GM06990 (cell line): ENCODE results near the gene EFCAB11.

Experiments
- DNase-seq: peaks from one replicate; pipeline ENCODE4 v3.0.0-alpha.2; 2011; ENCODE audit not compliant: insufficient read length; ENCODE audit errors: extremely low read depth
- H3K27me3 ChIP-seq: replicated peaks from 2 replicates; pipeline ENCODE4 v1.6.0; 2011; ENCODE audit warnings: low read length; ENCODE audit not compliant: control insufficient read depth, insufficient read depth
- H3K36me3 ChIP-seq: 2 replicates; pipeline ENCODE4 v1.5.1; 2011; ENCODE audit warnings: low read length; ENCODE audit not compliant: control insufficient read depth, insufficient read depth
- H3K4me3 ChIP-seq: replicated peaks from 2 replicates; pipeline ENCODE4 v1.5.1; 2011; ENCODE audit warnings: low read depth, mild to moderate bottlenecking, control low read depth, low read length
- CTCF ChIP-seq: IDR thresholded peaks from 2 replicates; pipeline ENCODE4 v1.5.1; 2011; ENCODE audit warnings: low read length, control low read depth, mild to moderate bottlenecking, inconsistent platforms; ENCODE audit not compliant: insufficient read depth, poor library complexity, severe bottlenecking

EFCAB11 gene

DNA sequence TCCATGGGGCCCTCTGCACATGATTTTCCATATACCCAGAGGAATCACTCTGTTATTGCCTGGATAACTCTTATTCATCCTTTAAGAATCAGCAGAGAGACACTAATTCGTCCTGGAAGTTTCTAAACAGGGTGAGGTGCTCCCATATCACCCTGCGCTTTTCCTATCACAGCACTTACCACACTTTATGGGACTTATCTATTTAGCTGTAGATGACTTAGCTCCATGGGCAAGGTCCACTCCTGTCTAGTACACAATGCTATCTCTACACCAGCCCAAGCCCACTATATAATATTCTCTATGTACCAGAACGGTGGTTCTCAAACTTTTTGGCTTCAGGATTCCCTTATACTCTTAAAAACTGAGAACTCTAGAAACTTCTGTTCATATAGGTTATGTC lies 111.7 kb downstream of the EFCAB11 start:
- no peaks in the 10 kb centered on the region for H3K27me3 ChIP-seq
- no peak overlapping the region for H3K4me3 ChIP-seq

GRCh38 chr14:89841851-89842250 lies 112.7 kb downstream of the EFCAB11 start:
- no peak overlapping the region for H3K4me3 ChIP-seq
- DNase-seq: no peak
- no peaks in the 10 kb centered on the region for H3K27me3 ChIP-seq
- H3K36me3 ChIP-seq: no peaks in the 10 kb centered on the region
- no peak for TF ChIP-seq CTCF

More for the DNA sequence above, 111.7 kb downstream of the EFCAB11 start:
- no peak for DNase-seq
- TF ChIP-seq CTCF: no peak
- no peaks in the 10 kb centered on the region for H3K36me3 ChIP-seq

DNA sequence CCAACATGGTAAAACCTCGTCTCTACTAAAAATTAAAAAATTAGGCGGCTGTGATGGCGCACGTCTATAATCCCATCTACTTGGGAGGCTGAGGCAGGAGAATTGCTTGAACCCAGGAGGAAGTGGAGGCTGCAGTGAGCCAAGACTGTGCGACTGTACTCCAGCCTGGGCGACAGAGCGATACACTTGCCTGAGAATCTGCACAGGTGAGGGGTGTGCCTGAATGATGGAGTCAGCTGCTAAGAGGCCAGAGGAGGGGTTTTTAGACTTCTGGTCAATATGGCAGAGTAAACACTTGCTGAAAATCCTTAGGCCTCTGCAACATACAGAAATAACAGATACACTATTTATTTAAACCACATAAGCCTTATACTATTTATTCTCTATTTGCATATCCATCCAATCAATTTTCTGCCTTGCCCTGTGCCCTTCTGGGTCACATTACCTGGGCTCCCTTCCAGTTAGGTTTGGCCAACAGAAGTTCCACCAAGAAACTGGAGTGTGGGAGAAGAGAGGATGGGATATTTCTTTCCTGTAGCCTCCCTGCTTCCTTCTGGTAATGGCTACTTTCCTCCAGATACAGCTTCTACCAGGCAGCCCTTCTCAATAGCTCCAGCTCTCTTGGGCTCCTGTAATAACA lies 117.6 kb downstream of the EFCAB11 start:
- TF ChIP-seq CTCF: no peak
- Histone ChIP-seq H3K36me3 (no peaks in the 10 kb centered on the region), H3K4me3 (no peak overlapping the region), H3K27me3 (no peaks in the 10 kb centered on the region)
- DNase-seq: no peak

DNA sequence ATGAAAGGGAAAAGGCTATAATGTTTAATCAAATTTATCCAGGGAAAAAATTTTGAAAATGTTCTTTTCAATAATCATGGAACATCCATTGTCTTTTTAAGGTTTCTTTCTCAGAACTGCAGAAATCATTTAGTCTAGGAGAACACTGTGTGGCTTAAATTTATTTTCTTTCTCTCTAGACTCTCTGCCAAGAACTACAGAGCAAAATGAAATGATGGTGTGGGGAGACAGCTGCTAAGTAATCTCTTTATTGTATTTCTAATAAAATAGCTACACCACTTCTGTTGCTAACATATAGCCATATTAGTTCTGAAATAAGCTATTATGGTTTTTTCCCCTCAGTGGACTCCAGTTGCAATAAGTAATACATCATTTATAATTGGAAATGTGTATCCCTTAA lies 120.9 kb downstream of the EFCAB11 start:
- TF ChIP-seq CTCF: no peak
- Histone ChIP-seq H3K4me3 (no peak overlapping the region), H3K27me3 (no peaks in the 10 kb centered on the region), H3K36me3 (no peaks in the 10 kb centered on the region)
- no peak for DNase-seq

GRCh38 chr14:89833120-89833532 lies 121.4 kb downstream of the EFCAB11 start:
- TF ChIP-seq CTCF: no peak

More at GRCh38 chr14:89833120-89833532, 121.4 kb downstream of the EFCAB11 start:
- no peak overlapping the region for H3K4me3 ChIP-seq
- DNase-seq: no peak
- no peaks in the 10 kb centered on the region for H3K36me3 ChIP-seq
- H3K27me3 ChIP-seq: no peaks in the 10 kb centered on the region
